Stimulated activated CD4-positive, alpha-beta T cell treated with anti-CD3 and anti-CD28 coated beads, TNF-alpha, amount 100 ng/mL, for 4 hours (primary cell): ENCODE data around the gene CCNI.
"Not testable (repeated sequence)": the region's sequence is repeated elsewhere in the genome, so short reads cannot be mapped to it uniquely, and the experiment has no call there.

Source experiments
- DNase-seq, 3 experiments: peaks; one replicate each; pipeline ENCODE4 v3.0.0-alpha.2; 2020; ENCODE audit warnings: low read depth in 3 of 3

CCNI gene

DNA sequence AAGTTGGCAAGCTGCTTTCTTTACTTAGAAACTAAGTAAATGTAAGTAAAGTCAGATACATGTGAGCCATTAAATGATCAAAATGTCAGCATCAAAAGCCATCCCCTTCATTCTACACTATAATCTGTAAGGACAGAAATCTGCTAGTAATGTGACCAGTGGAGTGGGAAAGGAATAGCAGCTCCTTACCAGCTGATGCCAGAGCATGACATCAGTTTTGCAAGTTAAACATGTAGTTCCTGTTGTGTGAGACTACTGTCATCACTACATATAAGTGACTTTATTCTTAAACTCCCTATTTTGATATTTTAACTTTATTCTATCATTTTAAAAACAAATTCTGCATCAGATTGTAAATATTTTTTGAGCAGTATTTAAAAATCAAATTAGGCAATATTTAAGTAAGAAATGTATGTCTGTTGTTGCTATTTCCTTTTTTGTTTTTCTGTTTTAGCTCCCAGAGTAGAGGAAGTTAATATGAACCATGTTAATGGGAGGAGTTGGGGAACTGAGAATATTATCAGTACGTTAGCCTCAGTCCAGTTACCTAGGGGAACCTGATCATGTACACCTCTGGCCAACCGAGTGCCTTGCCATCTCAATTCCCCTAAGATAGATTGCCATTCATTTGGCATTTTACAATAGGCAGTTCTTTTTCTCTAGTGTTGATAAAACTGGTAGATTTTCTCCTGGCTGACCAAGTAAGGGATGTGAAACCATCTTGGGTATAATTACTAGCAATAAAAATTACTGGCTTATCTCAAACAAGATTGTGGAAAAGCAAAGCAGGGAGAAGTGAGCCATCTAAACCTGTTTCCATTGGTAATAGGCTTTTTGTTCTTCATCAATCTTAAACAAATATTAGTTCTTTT lies 34.7 kb downstream of the CCNI start:
- DNase-seq = no peak

DNA sequence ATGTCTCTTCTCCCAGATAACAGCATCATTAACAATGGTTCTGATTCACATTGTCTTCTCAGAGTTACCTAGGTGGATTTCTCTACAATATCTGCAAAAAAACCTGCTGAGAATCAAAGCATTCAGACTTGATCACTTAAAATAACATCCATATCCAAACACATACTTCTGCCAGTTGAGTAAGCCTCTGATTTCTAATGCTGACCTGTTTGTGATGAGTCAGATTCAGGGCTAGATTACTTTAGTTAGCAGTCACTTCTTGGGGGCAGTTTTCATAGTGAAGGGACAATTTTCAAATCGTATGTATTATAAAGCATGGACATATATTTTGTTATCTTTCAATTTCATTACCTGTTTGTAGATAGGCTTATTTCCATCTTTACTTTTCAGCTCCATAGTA lies 35.5 kb downstream of the CCNI start:
- no peak for DNase-seq

DNA sequence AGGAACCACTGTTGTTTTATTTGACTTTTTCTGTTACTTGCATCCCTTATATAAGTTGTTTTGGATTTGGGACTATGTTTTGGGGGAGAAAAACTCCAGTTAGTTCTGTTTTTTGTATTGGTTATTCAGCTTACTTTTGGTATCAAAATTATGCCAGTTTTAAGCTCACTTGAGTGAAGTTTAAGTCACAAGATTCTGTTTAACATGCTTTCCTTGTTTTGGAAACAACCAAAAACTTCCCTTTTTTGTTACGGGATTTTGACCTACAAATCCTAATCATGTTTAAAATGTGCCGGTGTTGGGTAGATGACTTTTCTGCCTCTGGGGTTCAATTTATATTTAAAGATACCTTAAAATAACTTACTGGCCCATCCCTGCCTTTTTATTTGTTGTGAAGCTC lies 36.0 kb downstream of the CCNI start:
- no peak for DNase-seq

DNA sequence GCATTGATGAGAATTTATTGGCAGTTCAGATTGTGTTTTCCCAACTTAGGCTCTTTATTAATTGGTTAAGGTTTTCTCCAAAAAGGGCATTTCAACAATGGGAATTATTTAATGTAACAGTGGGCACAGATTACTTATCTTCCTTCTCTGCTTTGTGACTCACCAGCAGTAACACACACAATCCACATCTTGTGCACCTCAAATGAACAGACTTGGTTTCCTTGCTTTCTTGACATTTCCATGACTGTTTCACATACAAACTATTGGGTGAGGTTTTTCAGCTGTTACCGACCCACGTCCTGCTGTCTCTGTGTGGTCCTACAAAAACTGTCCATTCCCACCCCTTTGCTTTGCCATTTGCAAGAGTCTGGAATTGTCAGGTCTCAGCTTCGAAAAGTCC lies 38.1 kb downstream of the CCNI start:
- no peak for DNase-seq

DNA sequence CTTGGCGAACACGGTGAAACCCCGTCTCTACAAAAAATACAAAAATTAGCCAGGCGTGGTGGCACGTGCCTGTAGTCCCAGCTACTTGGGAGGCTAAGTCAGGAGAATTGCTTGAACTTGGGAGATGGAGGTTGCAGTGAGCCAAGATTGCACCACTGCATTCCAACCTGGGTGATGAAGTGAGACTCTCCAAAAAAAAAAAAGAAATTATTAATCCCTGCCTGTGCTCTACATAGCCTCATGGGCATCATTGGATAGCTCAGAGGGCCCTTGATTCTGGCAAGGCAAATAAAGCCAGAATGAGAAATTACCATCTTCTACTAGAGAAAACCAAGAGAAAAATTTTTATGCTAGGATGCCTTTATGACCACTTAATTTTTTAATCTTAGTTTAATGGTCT lies 38.6 kb downstream of the CCNI start:
- DNase-seq = not testable (repeated sequence)

DNA sequence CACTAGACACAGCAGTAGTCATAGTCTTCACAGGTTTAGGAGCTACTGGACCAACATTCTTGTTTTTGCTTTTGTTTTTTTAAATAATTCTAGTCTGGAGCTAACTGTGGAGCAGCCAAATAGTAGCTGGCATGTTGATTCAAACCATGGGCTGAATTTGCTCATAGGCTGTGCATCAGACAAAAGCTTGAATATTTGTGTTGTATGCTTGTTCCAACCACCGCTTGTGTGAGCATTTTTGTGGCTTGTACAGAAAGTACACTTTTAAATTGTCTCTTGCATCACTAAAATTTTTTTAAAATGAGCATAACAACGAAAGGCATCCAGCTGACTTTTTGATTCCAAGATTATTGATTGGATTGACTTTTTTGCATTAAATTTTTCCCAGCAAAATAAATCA lies 39.6 kb downstream of the CCNI start:
- no peak for DNase-seq

DNA sequence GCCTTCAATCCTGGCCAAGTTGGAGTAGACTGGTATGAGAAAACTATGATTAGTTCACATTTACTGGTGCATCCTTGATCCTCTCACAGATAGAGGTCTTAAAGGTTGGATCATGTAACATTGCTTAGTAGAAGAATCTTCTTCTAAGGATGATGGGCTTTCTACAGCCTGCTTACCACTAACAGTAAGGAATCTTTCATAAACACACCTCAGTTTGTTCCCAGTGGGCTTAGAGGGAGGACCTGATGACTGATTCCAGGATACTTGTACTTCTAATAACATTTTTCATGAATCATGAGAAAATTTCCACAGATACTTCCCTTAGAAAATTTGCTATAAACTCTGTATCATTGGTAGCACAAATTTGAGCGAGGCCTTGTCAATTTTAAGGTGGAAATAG lies 40.6 kb downstream of the CCNI start:
- DNase-seq = no peak

DNA sequence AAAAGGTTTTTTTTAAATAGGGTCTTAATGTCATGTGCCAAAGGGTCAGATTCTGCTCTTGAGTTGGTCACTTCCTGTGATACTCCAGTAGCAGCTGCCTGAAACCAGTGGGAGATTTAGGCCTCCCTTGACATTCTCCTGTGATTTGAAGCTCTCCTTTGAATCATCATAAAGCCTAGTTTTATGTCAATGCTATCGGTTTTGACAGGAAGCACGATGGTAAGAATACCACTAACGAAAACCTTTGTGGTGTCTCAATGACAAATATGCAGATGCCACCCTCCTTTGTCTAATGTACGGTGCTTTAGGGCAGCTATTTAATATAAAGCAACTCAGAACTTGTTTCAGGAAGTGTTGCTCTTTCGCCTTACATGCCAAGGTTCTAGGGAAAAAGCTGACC lies 44.2 kb downstream of the CCNI start:
- DNase-seq = no peak

DNA sequence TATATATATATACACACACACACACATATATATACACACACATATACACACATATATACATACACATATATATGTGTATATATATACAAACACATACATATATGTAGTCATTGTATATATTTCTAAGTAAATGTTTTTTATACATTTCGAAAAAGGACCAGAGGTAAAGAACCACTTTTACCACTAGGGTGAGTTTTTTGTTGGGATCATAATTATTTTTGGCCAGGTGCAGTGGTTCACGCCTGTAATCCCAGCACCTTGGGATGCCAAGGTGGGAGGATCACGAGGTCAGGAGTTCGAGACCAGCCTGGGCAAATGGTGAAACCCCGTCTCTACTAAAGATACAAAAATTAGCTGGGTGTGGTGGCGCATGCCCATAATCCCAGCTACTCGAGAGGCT lies 46.0 kb downstream of the CCNI start:
- not testable (repeated sequence) for DNase-seq

DNA sequence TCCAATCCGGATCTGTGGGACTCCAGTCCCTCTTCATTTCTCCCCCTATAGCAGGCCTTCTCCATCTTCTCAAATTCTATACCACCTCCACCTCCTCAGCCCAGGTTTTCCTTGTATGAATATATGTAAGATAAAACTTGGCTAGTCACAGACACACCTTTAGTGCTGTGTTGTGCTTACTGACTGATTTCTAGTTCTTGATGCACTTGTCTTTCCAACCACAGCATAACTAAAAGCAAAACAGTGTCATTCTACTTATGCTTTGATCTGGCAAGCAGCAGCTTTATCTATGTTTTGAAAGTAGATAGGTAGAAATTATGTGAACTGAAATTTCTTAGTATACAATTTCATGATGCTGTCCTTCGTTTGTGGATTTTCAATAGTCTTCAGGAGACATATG lies 47.5 kb downstream of the CCNI start:
- no peak for DNase-seq

DNA sequence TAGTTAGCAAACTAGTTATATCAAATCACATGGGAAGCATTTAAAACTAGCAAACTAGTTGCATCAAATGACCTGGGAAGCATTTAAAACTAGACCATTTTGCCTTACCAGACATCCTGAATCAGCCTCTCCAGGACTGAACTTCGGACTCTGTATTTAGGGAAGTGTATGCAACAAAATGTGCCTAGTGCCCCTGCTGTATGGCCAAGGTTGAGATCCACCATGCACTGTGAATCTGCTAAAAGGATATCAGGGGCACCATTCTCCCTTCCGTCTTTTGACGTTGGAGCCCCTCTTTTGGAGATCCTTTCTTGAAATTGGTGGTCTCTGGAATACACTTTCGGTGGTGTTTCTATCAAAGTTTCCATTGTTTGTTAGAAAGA lies 49.5 kb downstream of the CCNI start:
- no peak for DNase-seq

DNA sequence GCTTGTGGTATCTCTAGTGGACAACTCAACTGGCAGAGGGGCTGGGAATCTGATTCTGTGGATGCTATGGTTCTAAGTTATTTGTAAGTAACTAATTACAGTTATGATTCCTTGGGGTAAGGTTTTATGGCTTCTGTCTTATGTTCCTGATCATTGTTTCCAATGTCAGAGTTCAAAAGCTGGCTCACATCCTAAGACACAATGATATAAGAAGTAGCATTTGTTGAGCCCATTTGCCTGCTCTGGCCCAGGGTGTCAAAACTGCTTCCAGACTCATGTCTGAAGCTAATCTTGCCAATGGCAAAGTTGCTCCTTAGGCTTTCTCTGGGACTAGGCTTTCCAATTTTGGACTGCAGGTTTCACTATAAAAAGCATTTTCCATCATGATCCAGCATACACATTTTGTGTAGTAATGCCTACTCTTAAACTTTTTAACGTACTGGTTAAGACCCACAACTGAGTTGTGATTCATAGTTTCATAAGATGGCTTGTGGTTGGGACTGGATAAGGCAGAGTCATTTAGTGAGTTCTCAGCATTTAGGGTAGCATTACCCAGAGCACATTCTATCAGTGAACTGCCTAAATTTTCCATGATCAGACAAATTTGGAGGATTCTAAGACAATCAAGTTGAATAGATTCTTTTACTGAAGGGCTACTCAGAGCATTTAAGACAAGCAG lies 50.0 kb downstream of the CCNI start:
- no peak for DNase-seq

DNA sequence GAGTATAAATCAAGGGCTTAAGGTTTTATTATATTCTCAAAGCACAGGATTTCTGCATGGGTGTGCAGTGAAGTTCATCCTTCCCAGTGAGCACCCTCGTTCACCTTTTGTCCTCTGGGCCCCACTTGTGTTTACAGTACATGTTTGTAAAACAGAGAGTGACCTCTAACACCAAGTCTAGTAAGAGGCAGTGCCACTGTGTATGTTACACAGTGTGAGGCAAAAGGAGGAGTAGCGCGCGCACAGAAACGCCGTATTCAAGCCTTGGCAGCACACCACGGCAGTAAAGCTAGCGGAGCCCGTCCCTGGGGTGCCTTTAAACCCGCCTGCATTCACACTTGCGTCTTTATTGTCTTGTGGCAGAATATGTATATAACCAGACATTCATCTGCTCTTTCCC lies 51.9 kb downstream of the CCNI start:
- DNase-seq = no peak

DNA sequence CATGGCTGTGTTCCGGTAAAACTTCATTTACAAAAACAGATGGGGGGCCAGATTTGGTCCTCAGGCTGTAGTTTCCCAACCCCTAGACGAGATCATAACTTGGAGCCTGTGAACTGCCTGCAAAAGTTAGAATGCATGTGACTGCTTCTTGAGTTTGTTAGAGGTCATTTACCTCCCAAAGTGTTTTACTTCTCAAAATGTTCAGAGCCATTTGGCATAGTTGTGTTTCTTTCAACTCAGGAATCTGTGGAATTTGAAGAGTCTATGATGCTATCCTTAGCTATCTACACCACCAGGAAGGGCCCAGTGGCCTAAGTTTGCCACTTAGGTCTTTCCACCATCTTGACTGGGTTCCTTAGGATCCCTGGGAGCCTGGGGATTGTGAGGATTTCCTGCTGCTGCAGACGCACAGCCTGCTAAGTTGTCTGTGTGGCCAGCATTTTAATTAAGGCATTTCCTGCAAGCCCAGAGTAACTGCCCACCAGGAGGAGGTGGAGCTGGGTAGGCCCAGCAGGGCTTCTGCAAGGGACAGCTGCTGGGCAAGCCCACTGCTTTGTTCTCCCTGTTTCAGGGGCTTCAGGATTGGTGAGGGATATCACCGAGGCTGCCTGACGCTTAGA lies 53.1 kb downstream of the CCNI start:
- DNase-seq = no peak

DNA sequence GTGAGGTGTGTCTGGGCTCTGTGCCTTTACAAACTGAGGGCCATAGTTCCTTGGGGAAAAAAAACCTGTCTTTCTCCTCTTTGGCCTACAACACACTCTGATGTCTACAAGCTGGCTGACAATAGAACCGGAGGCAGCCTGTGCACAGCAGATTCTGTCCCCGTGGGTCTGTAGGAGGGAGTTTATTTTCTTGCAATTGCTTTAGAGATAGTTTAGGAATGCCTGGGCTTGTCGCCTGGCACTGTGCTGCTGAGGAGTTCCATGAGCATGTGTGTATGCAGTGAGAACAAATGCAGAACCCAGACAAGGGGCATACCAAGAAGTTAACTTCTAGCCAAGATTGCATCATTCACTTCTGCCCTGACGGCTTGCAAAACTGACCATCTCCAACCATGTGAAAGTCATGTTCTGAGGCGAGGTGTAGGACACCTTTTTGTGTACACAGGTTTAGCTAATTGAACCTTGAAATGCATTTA lies 54.1 kb downstream of the CCNI start:
- DNase-seq = no peak

DNA sequence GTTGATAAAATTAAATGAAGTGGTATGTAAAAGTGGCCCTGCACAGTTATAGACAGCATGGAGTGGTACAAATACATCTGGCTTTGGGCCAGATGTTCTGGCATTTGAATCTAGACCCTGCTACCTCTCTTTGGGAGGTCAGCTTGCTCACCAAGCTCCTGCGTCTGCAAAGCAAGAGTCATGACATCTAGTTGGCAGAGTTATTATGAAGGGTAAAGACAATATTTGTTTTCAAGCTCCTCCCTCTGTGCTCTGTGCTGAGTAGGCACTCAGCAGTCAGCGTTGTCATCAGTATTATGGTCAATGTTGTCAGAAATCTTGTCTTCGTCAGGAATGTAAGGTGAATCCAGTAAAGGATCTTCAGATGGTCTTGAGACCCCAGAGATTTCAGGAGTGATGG lies 55.8 kb downstream of the CCNI start:
- DNase-seq = no peak

DNA sequence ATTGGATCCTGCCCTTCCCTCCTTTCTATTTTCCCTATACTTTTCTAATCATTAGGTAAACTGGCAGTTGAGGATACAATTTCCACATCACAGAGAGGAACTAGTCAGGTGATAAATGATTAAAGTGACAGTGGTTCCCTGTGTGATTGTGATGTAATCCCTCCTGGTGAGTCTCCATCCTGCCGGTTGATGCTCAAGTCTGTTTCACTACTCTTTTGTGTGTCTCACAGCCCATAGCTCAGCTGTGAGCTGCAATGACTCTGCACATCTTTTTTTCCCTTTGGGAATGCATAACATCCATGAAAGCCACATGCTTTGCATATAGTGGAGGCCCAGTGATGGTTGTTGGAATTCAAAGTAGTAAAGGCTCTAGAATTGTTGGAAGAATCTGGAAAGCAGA lies 60.4 kb downstream of the CCNI start:
- DNase-seq = no peak

DNA sequence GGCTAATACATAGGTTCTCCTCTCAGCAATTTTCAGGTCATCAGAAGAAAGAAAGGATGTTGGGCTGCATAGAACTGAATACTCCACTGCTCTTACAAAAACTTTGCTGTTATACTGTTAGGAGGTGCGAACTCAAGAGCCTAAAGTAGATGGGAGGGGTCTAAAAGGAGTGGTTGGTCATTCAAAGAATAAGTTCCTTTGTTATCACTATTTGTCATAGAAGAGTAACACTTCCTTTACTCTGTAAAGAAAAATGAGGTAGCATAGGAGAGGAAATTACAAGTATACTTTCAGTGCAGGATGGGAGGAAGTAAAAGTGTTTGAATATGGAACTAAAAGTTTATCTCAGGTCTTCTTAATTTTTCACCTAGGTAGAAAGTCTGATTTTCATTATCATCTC lies 61.5 kb downstream of the CCNI start:
- no peak for DNase-seq

DNA sequence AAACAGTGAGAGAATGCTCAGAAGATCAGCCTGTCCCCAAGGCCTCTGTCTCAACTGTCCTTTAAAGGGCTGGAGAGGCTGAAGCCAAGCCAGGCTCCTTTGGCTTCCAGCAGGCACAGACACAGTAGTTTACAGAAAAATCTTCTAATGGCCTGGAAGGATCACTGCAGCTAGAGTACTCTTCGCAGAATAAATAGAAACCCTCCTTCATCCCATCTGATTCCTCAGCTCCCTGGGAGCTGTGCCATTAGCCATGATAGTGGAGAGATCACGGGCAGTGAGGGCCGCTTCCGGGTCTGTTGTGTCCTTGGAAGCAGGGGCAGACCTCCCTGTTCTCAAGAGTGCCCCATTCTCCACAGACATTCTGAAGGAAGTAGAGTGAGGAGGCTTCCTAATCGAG lies 63.1 kb downstream of the CCNI start:
- DNase-seq = no peak

DNA sequence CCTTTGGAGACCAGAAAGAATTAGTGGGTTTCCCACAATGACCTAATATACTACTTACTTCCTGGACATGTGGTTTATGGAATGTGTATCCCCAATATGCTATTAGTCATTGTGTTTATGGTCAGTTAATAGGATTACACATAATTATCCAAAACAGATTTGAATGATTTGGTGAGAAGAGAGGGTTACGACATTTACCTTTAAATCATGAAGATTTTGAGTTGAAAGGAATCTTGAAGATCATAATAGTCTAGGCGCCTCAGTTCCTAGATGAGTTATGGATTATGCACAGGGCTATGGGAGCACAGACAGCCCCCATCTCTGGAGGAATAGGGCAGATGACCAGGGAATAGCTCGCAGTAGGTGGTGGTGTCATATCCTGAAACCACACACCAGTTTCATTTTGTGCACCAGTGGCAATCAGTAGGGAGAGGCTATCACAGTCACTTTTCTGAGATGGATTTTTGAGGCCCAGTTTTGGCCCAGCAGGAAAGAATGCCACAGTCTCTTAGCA lies 64.9 kb downstream of the CCNI start:
- DNase-seq = no peak

DNA sequence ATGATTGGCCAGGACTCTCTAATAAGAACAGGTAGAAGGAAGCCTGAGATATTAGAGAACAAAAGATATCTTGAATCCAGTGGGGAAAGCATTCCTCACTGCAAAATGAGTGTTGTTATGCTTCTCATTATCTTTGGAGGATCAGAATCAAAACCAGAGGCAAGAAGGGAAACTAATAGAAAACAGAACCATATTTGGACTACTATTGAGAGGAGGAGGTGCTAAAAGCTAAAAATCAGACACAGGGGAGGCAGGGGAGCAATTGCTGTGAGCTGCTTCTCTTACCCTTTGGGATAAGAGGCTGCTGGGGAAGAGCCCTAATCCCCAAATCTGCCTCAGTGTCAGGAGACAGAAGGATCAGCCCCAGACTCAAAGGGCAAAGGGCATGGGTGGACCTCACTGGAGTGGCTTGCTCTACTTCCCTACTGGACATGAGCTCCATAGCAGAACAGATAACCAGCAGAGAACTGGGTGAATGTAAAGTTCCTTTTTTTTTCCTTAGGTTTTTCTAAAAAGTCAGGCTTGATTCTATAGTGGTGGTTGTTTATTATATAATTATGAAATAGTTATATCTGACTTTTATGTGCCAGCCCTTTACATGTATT lies 66.2 kb downstream of the CCNI start:
- DNase-seq = no peak
